ENCODE data around the gene GYS1.

Gene GYS1

GRCh38 chr19:48965040-48965805 is 27.9 kb downstream of the GYS1 start, which contains the start of gene FTL:
TSS of gene FTL (plus strand) at chr19:48965309. CDS start at chr19:48965508, 199 bp downstream.
- peak; percentile 86 for ATAC-seq
- TF ChIP-seq ZNF565 (CRISPR knock-in tag; conservative IDR thresholded peaks at IDR 0.05; ENCODE audit: low read depth) (no peak), CSRNP3 (CRISPR knock-in tag; IDR thresholded peaks at IDR 0.05) (peak; percentile 65; the same call in 1 of the 2 replicates), GLIS3 (CRISPR knock-in tag; IDR thresholded peaks at IDR 0.05) (0 out of 2 replicates have a peak, but pooled peaks have one; percentile 17)

GRCh38 chr19:48964205-48965039 is 28.7 kb downstream of the GYS1 start:
- TF ChIP-seq TSHZ2 (CRISPR knock-in tag; IDR thresholded peaks at IDR 0.05), result no peak
- no peak for TF ChIP-seq RARB (CRISPR knock-in tag; IDR thresholded peaks at IDR 0.05)
- TF ChIP-seq CSDC2 (CRISPR knock-in tag; IDR thresholded peaks at IDR 0.05), result no peak
- ATAC-seq, result no peak

GRCh38 chr19:48963371-48964204 is 29.5 kb downstream of the GYS1 start:
- peak; percentile 1; the same call in 1 of the 3 replicates for ATAC-seq
- TF ChIP-seq SNAI2 (CRISPR knock-in tag; IDR thresholded peaks at IDR 0.05) (0 out of 2 replicates have a peak, but pooled peaks have one; percentile 19), TSHZ2 (CRISPR knock-in tag; IDR thresholded peaks at IDR 0.05) (no peak)

- ATAC-seq, result no peak
- TF ChIP-seq ZFP3 (CRISPR knock-in tag; IDR thresholded peaks at IDR 0.05), result no peak
- TF ChIP-seq SNAI2 (CRISPR knock-in tag; IDR thresholded peaks at IDR 0.05), result no peak
Observed at GRCh38 chr19:48962849-48963165, 30.3 kb downstream of the GYS1 start.

- ATAC-seq, result peak; percentile 1; the same call in 1 of the 3 replicates
- TF ChIP-seq SNAI2 (CRISPR knock-in tag; IDR thresholded peaks at IDR 0.05) (no peak), ESRRG (CRISPR knock-in tag; IDR thresholded peaks at IDR 0.05) (no peak), ISL1 (CRISPR knock-in tag; IDR thresholded peaks at IDR 0.05) (no peak), ZC3H10 (CRISPR knock-in tag; IDR thresholded peaks at IDR 0.05) (peak; percentile 67; the same call in 1 of the 2 replicates), CREB5 (CRISPR knock-in tag; IDR thresholded peaks at IDR 0.05; ENCODE audit: low read depth) (0 out of 2 replicates have a peak, but pooled peaks have one; percentile 50), POU6F1 (CRISPR knock-in tag; IDR thresholded peaks at IDR 0.05; ENCODE audit: borderline replicate concordance, low read depth) (no peak), TOX (CRISPR knock-in tag; IDR thresholded peaks at IDR 0.05; ENCODE audit: borderline replicate concordance) (no peak), RARB (CRISPR knock-in tag; IDR thresholded peaks at IDR 0.05) (peak; percentile 40; the same call in 1 of the 2 replicates), ARNTL (CRISPR knock-in tag; IDR thresholded peaks at IDR 0.05; ENCODE audit: borderline replicate concordance, low read depth) (no peak), ZNF70 (CRISPR knock-in tag; IDR thresholded peaks at IDR 0.05) (no peak), CSDC2 (CRISPR knock-in tag; IDR thresholded peaks at IDR 0.05) (no peak)
Observed at GRCh38 chr19:48962029-48962848, 30.9 kb downstream of the GYS1 start.
